K562 (cell line): ENCODE data around the gene HSPA8. TPM values are rescaled to one million over a fixed set of nuclear protein-coding genes. Genes with fewer than 3 reads are reported as not detected.

Experiments
- ATAC-seq: fragments of 200-7000 bp; cut with Tn5 transposase; 3 replicates; pipeline ENCODE4 v1.9.1; 2020; ENCODE audit warnings: moderate library complexity
- BruUV-seq: library from RNA; stranded (reverse); fragments of 400-500 nt; replicated peaks from 2 replicates; lab custom pipeline; 2021; lab: Mats Ljungman, UMichigan
- CTCF ChIA-PET: fragments of 300-600 bp; formaldehyde crosslinking; extraction: SDS; loops from one replicate; lab custom pipeline; 2021; ENCODE audit warnings: low intra/inter-chr PET ratio; lab: Yijun Ruan, JAX
- POLR2A ChIA-PET: fragments of 300-600, 350-650 bp; sonication (Branson Sonifier 250); formaldehyde crosslinking; extraction: SDS; loops from one replicate; lab custom pipeline; 2021; ENCODE audit warnings: antibody characterized with exemption, inconsistent platforms; lab: Yijun Ruan, JAX
- DNase-seq, 4 experiments: peaks; one replicate each; pipeline versions ENCODE4 v3.0.0 to v3.0.0-alpha.2; 2011 to 2018; ENCODE audit warnings: low spot score in 3 of 4, mixed read lengths in 3 of 4; ENCODE audit errors: extremely low read depth in 1 of 4
- FAIRE-seq: peaks from 2 replicates; lab custom pipeline; 2011; peaks lifted over from hg19 to GRCh38; lab: Jason Lieb, UNC
- H2AFZ ChIP-seq: 2 replicates; pipeline ENCODE4 v1.6.0; 2011; ENCODE audit warnings: low read depth, low read length, control low read depth, inconsistent platforms
- H3K27ac ChIP-seq: fragments of 200-600 bp; 3 replicates; pipeline ENCODE4 v1.8.0; 2011; ENCODE audit warnings: low read depth, mild to moderate bottlenecking, control low read depth, inconsistent platforms, low read length, moderate library complexity, mixed read lengths; ENCODE audit errors: extremely low read depth
- H3K27me3 ChIP-seq, 2 experiments: fragments of 300-600 bp in 1 of 2; 2 replicates in 1 of 2; 3 replicates in 1 of 2; pipeline versions ENCODE4 v1.6.0 to v1.8.0; 2011; ENCODE audit warnings: inconsistent platforms in 2 of 2, low read length in 2 of 2, mild to moderate bottlenecking in 1 of 2, mixed read lengths in 1 of 2, moderate library complexity in 1 of 2; ENCODE audit not compliant: control insufficient read depth in 2 of 2, insufficient read depth in 2 of 2
- H3K36me3 ChIP-seq: fragments of 300-600 bp; 3 replicates; pipeline ENCODE4 v1.8.0; 2011; ENCODE audit warnings: mild to moderate bottlenecking, low read length, inconsistent platforms; ENCODE audit not compliant: control insufficient read depth, insufficient read depth
- H3K4me1 ChIP-seq, 2 experiments: fragments of 200-600 bp in 1 of 2; replicated peaks in 1 of 2; 2 replicates in 1 of 2; 3 replicates in 1 of 2; pipeline versions ENCODE4 v1.5.1 to v1.8.0; 2011; ENCODE audit warnings: inconsistent platforms in 2 of 2, low read length in 2 of 2, mild to moderate bottlenecking in 1 of 2, mixed read lengths in 1 of 2, moderate library complexity in 1 of 2; ENCODE audit not compliant: control insufficient read depth in 2 of 2, insufficient read depth in 2 of 2
- H3K4me2 ChIP-seq: 2 replicates; pipeline ENCODE4 v1.6.1; 2011; ENCODE audit warnings: low read length, control low read depth, inconsistent platforms, mixed read lengths; ENCODE audit not compliant: insufficient read depth
- H3K4me3 ChIP-seq: fragments of 200-600 bp; sonication (generic), shearing (Covaris generic); 2 replicates; pipeline ENCODE4 v1.5.1; 2016; ENCODE audit warnings: control low read depth, inconsistent platforms
- H3K79me2 ChIP-seq: fragments of 200-600 bp; 3 replicates; pipeline ENCODE4 v1.8.0; 2011; ENCODE audit warnings: low read length, inconsistent platforms; ENCODE audit not compliant: control insufficient read depth, insufficient read depth
- H3K9ac ChIP-seq, 2 experiments: 2 replicates each; pipeline versions ENCODE4 v1.6.0 to v1.6.1; 2011; ENCODE audit warnings: low read depth in 2 of 2, low read length in 2 of 2, control low read depth in 1 of 2, inconsistent platforms in 1 of 2, mild to moderate bottlenecking in 1 of 2, mixed read lengths in 1 of 2; ENCODE audit not compliant: insufficient read depth in 1 of 2
- H3K9me1 ChIP-seq: one replicate; pipeline ENCODE4 v1.6.0; 2011; ENCODE audit warnings: inconsistent platforms, mild to moderate bottlenecking, low read length, moderate library complexity; ENCODE audit not compliant: control insufficient read depth, insufficient read depth
- H3K9me3 ChIP-seq: replicated peaks from 2 replicates; pipeline ENCODE4 v1.5.1; 2011; ENCODE audit warnings: low read depth, low read length, inconsistent platforms; ENCODE audit not compliant: control insufficient read depth, insufficient read depth
- H4K20me1 ChIP-seq: replicated peaks from 2 replicates; pipeline ENCODE4 v1.6.1; 2011; ENCODE audit warnings: low read length, inconsistent platforms, mixed read lengths; ENCODE audit not compliant: control insufficient read depth, insufficient read depth
- BRF1 ChIP-seq: IDR thresholded peaks from 3 replicates; pipeline ENCODE4 v1.6.1; 2011; ENCODE audit warnings: borderline replicate concordance, mild to moderate bottlenecking; ENCODE audit not compliant: insufficient read length; ENCODE audit errors: extremely low read depth
- CBFB ChIP-seq: sonication (generic); formaldehyde crosslinking; IDR thresholded peaks from 2 replicates; pipeline ENCODE4 v1.4.0; 2020; ENCODE audit warnings: mild to moderate bottlenecking, missing genetic modification reagents
- HEY1 ChIP-seq: fragments of 250-450 bp; sonication (Bioruptor Pico); IDR thresholded peaks from 2 replicates; pipeline ENCODE4 v1.5.0; 2020; ENCODE audit warnings: mild to moderate bottlenecking, moderate library complexity, borderline replicate concordance
- ILK ChIP-seq: fragments of 450-650 bp; IDR thresholded peaks from 2 replicates; pipeline ENCODE4 v1.6.1; 2016; ENCODE audit warnings: missing genetic modification characterization, low read depth, mild to moderate bottlenecking, missing compliant biosample characterization, moderate library complexity, borderline replicate concordance
- NCOA1 ChIP-seq: fragments of 450-650 bp; IDR thresholded peaks from 2 replicates; pipeline ENCODE4 v1.6.1; 2016; ENCODE audit warnings: low read depth
- NFE2L1 ChIP-seq: fragments of 450-650 bp; IDR thresholded peaks from 2 replicates; pipeline ENCODE4 v1.6.1; 2016; ENCODE audit warnings: missing genetic modification characterization, low read depth, mild to moderate bottlenecking, missing compliant biosample characterization, moderate library complexity, borderline replicate concordance
- PCBP1 ChIP-seq: fragments of 200-400 bp; formaldehyde crosslinking; IDR thresholded peaks from 2 replicates; pipeline ENCODE4 v1.6.1; 2018; ENCODE audit warnings: mild to moderate bottlenecking, low read depth, low read length; ENCODE audit not compliant: poor library complexity, severe bottlenecking
- RBFOX2 ChIP-seq: fragments of 200-400 bp; formaldehyde crosslinking; IDR thresholded peaks from 2 replicates; pipeline ENCODE4 v1.6.1; 2017; ENCODE audit warnings: low read depth, mild to moderate bottlenecking, low read length, moderate library complexity
- SNAPC5 ChIP-seq: fragments of 250-450 bp; sonication (Bioruptor Pico); IDR thresholded peaks from 2 replicates; pipeline ENCODE4 v1.8.0; 2021; ENCODE audit warnings: moderate library complexity, mild to moderate bottlenecking, inconsistent platforms
- TCF7L2 ChIP-seq: fragments of 150-350 bp; IDR thresholded peaks from 2 replicates; pipeline ENCODE4 v1.6.1; 2016; ENCODE audit warnings: low read depth, mild to moderate bottlenecking, low read length, moderate library complexity
- TEAD1 ChIP-seq, 2 experiments: fragments of 450-650 bp in 1 of 2; sonication (generic) in 1 of 2; formaldehyde crosslinking; IDR thresholded peaks; 2 replicates each; pipeline versions ENCODE4 v1.4.0 to v1.8.0; 2020 to 2022; ENCODE audit warnings: mild to moderate bottlenecking in 2 of 2, missing genetic modification reagents in 1 of 2
- TFAP4 ChIP-seq: sonication (generic); formaldehyde crosslinking; IDR thresholded peaks from 2 replicates; pipeline ENCODE4 v1.8.0; 2022; ENCODE audit warnings: missing genetic modification reagents, mild to moderate bottlenecking, moderate library complexity, borderline replicate concordance
- ZNF146 ChIP-seq: IDR thresholded peaks from one replicate; pipeline ENCODE4 v1.6.1; 2018; ENCODE audit warnings: missing compliant biosample characterization; ENCODE audit not compliant: unreplicated experiment
- ZNF184 ChIP-seq: sonication (generic); formaldehyde crosslinking; IDR thresholded peaks from 2 replicates; pipeline ENCODE4 v1.5.0; 2020; ENCODE audit warnings: missing genetic modification reagents
- WGBS: fragments of 100-300 bp; shearing (Covaris generic); methylation state at CpG from one replicate; pipeline ENCODE4 v1.1.6; 2016; ENCODE audit warnings: low coverage, mixed read lengths; ENCODE audit not compliant: insufficient coverage; ENCODE audit errors: missing lambda C conversion rate; 5-methylcytosine and 5-hydroxymethylcytosine counted together
- in situ Hi-C: fragments of 300-500 bp; cut with MboI; formaldehyde crosslinking; loops from 4 replicates; pipeline ENCODE4 v1.15.0; 2018; ENCODE audit warnings: inconsistent platforms, mixed read lengths
- intact Hi-C: fragments of 100-400 bp; cut with micrococcal nuclease; formaldehyde crosslinking; loops from 2 replicates; pipeline ENCODE4 v1.14.2; 2022
- polyA plus RNA-seq, 8 experiments: library from polyadenylated mRNA; depleted of rRNA in 4 of 8; stranded (reverse) in 5 of 8; unstranded in 3 of 8; fragments of >200 nt; fragmentation: Nextera tagmentation in 2 of 8; fragmentation: Illumina TruSeq in 1 of 8; extraction: Ambion mirVana in 2 of 8; extraction: Trizol in 1 of 8; gene quantifications; 2 replicates each; pipeline versions ENCODE4 v1.2.1 to v1.2.3, GENCODE V29; 2011 to 2014; ENCODE audit warnings: inconsistent platforms in 1 of 8, missing spikeins in 1 of 8
- total RNA-seq, 7 experiments: library from RNA; depleted of rRNA in 6 of 7; stranded (reverse); fragments of >200 nt in 6 of 7; fragmentation: Illumina TruSeq in 2 of 7; extraction: Trizol in 2 of 7; gene quantifications; 2 replicates each; pipeline versions ENCODE4 v1.2.1 to v1.2.3, GENCODE V29; 2011 to 2021; ENCODE audit warnings: low replicate concordance in 1 of 7

HSPA8 gene
- total and polyA plus RNA-seq, 9 of the 15 experiments (the other 6 are each of a cell fraction or from before 2014, with no cell fraction given): 1,250 to 3,966 (median 2,773) TPM

GRCh38 chr11:123051146-123051545 is 10.8 kb downstream of the HSPA8 start:
- Histone ChIP-seq H3K36me3 (peaks cover 11% of the 10 kb centered on the region; the same call in 2 of the 3 replicates), H4K20me1 (peaks cover 11% of the 10 kb centered on the region), H3K27ac (no peak overlapping the region), H3K79me2 (no peaks in the 10 kb centered on the region), H3K9ac (no peak overlapping the region), H3K4me1 (no peaks in the 10 kb centered on the region), H3K9me3 (no peaks in the 10 kb centered on the region), H3K27me3 (peaks cover 21 to 26% of the 10 kb centered on the region in 2 experiments; a peak in 4 of 5 replicates), H3K4me3 (no peak overlapping the region), H3K4me2 (no peak overlapping the region), H2AFZ (no peak overlapping the region), H3K9me1 (no peaks in the 10 kb centered on the region)
- DNase-seq: no peak
- 61% methylated on average over 9 of the region's 9 CpGs for WGBS
- no peak for TF ChIP-seq HEY1
- TF ChIP-seq TFAP4 (CRISPR knock-in tag): no peak
- no peak for TF ChIP-seq NFE2L1 (tag)
- no peak for TF ChIP-seq TCF7L2
- no peak for TF ChIP-seq ILK (tag)
- no peak for TF ChIP-seq ZNF184 (CRISPR knock-in tag)
- no peak for TF ChIP-seq ZNF146
- no peak for TF ChIP-seq CBFB (CRISPR knock-in tag)
- no peak for TF ChIP-seq SNAPC5 (CRISPR knock-in tag)
- TF ChIP-seq PCBP1: no peak
- TF ChIP-seq BRF1: no peak
- no peak for TF ChIP-seq NCOA1
- TF ChIP-seq RBFOX2: no peak
- TF ChIP-seq TEAD1 (CRISPR knock-in tag; IDR thresholded peaks at IDR 0.05): no peak
- ChIA-PET POLR2A (no interaction called here), CTCF (no interaction called here)
- intact Hi-C loops: no loop called here
- no TSS peak for BruUV-seq
- no peak for ATAC-seq
- no peak for FAIRE-seq
- in situ Hi-C loops: no loop called here
